Parietal lobe (tissue), 2 donors: ENCODE data around the gene GLOD5. TPM values are rescaled to one million over a fixed set of nuclear protein-coding genes. Genes with fewer than 3 reads are reported as not detected.

ENCODE experiments used
- small RNA-seq: library from RNA; depleted of rRNA; stranded (forward); fragments of <200 nt; gene quantifications from one replicate; pipeline ENCODE3, GENCODE V24; 2014; ENCODE audit warnings: low replicate concordance
- total RNA-seq: library from RNA; depleted of rRNA; stranded (reverse); fragments of >200 nt; gene quantifications from one replicate; pipeline ENCODE4 v1.2.3, GENCODE V29; 2014

The GLOD5 gene
- not detected for total RNA-seq

GRCh38 chrX:48761674-48762471 is at the start of gene GLOD5:
Gene GLOD5 (plus strand): TSS chrX:48761747. CDS start chrX:48761791, 44 bp downstream.

GRCh38 chrX:48786341-48786800 is 24.8 kb downstream of the GLOD5 start, which contains the start of gene GATA1:
Gene GATA1 (plus strand): TSS chrX:48786590. CDS start chrX:48791110, 4,520 bp downstream.

GRCh38 chrX:48801280-48802088 is 39.9 kb downstream of the GLOD5 start, which contains the start of gene HDAC6:
Gene HDAC6 (plus strand): TSS chrX:48802067. CDS start chrX:48802693, 626 bp downstream.

Small RNAs within 50 kb of the gene (small RNA-seq; reads per million reads assigned to genes)
- gene RNU6-1056P (not detected), gene RNU6-29P (0.09 reads per million)

Other genes starting within 250 kb of the GLOD5 start
- gene EBP, start 239.9 kb upstream of the GLOD5 start, total RNA-seq: 28.8 TPM
- 13.8 TPM for gene TBC1D25, start 222.0 kb upstream of the GLOD5 start, total RNA-seq
- gene RBM3, start 187.3 kb upstream of the GLOD5 start, total RNA-seq: 153 TPM
- 88.9 TPM for gene WDR13, start 164.3 kb upstream of the GLOD5 start, total RNA-seq
- gene WAS, start 77.9 kb upstream of the GLOD5 start, total RNA-seq: 0.63 TPM
- 2.8 TPM for gene SUV39H1, start 65.0 kb upstream of the GLOD5 start, total RNA-seq
- not detected for gene GATA1, start 24.8 kb downstream of the GLOD5 start, total RNA-seq
- 125 TPM for gene HDAC6, start 40.3 kb downstream of the GLOD5 start, total RNA-seq
- gene ERAS, start 64.8 kb downstream of the GLOD5 start, total RNA-seq: not detected
- 63.5 TPM for gene PCSK1N, start 73.9 kb downstream of the GLOD5 start, total RNA-seq
- gene TIMM17B, start 136.0 kb downstream of the GLOD5 start, total RNA-seq: 19.4 TPM
- gene PQBP1, start 136.2 kb downstream of the GLOD5 start, total RNA-seq: 34.7 TPM
- 6.9 TPM for gene SLC35A2, start 149.9 kb downstream of the GLOD5 start, total RNA-seq
- 9.7 TPM for gene PIM2, start 157.3 kb downstream of the GLOD5 start, total RNA-seq
- 30.4 TPM for gene OTUD5, start 195.9 kb downstream of the GLOD5 start, total RNA-seq
- 0.63 TPM for gene KCND1, start 210.1 kb downstream of the GLOD5 start, total RNA-seq
- gene GRIPAP1, start 240.5 kb downstream of the GLOD5 start, total RNA-seq: 49.8 TPM